Gastrocnemius medialis (tissue), 4 donors: Measurements from ENCODE around the gene LMO3.

Experiments used
- POLR2A ChIP-seq, 2 donors: fragments of 450-650 bp; IDR thresholded peaks; one replicate each; pipeline ENCODE4 v1.6.1; 2017; ENCODE audit warnings: antibody characterized with exemption in 2 of 2, mild to moderate bottlenecking in 2 of 2, moderate library complexity in 2 of 2
- TF ChIP-seq, protein P1 (sequence below), 5 experiments: fragments of 450-650 bp in 3 of 5; fragments of 200-600 bp in 2 of 5; sonication (generic) in 2 of 5; IDR thresholded peaks in 4 of 5; conservative IDR thresholded peaks in 1 of 5; 1 replicate in 4 of 5; 2 replicates in 1 of 5; pipeline ENCODE4 v1.5.1; 2016 to 2019; ENCODE audit warnings: antibody characterized with exemption in 5 of 5, mild to moderate bottlenecking in 3 of 5, moderate library complexity in 3 of 5

DNA sequence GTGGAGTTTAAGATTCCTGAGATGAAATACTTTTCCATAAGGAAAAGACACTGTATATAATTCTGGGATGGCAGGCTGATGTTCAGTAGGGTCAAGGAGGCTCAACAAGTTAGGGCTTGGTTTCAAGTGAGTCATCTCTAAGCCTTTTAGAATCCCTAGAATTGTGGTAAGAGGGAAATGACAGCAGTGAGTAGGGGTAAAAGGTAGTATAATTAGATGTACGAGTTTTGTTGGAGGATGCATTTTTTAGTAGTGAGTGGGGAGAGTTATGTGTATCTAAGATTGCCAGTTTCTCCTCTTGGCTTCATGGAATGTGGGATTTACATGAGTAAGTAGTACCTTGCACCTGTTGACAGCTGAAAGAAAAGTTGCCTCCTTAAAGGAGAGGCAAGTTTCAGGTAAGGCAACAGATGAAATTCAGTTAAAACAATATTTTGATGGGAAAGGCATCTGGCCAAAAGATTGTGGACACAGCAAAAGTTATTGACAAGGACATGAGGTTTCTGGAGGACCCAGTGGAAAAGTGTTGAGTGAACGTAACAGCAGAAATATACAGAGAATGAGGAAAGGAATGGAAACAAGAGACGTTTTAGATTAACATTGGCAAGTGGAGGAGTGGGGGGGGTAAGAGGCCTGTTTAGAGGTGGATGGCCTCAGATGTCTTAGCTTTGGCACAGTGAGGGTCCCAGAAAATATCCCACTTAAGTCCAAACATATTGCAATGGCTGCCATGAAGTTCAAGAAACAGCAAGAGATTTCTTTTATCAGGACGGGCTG lies 21.8 kb downstream of the LMO3 start:
- TF ChIP-seq, protein P1, sequence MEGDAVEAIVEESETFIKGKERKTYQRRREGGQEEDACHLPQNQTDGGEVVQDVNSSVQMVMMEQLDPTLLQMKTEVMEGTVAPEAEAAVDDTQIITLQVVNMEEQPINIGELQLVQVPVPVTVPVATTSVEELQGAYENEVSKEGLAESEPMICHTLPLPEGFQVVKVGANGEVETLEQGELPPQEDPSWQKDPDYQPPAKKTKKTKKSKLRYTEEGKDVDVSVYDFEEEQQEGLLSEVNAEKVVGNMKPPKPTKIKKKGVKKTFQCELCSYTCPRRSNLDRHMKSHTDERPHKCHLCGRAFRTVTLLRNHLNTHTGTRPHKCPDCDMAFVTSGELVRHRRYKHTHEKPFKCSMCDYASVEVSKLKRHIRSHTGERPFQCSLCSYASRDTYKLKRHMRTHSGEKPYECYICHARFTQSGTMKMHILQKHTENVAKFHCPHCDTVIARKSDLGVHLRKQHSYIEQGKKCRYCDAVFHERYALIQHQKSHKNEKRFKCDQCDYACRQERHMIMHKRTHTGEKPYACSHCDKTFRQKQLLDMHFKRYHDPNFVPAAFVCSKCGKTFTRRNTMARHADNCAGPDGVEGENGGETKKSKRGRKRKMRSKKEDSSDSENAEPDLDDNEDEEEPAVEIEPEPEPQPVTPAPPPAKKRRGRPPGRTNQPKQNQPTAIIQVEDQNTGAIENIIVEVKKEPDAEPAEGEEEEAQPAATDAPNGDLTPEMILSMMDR (IDR thresholded peaks at IDR 0.05 in 4 of 5, conservative IDR thresholded peaks at IDR 0.05 in 1 of 5): no peak
- TF ChIP-seq POLR2A (IDR thresholded peaks at IDR 0.05): no peak
